GM10847 (cell line): ENCODE measurements around the gene ETV6.

Experiments used
- POLR2A ChIP-seq: IDR thresholded peaks from 2 replicates; pipeline ENCODE4 v1.6.1; 2011; ENCODE audit not compliant: insufficient read length; ENCODE audit errors: extremely low read depth

ETV6 gene

GRCh38 chr12:11769723-11770514, 120.4 kb downstream of the ETV6 start:
- TF ChIP-seq POLR2A = no peak

GRCh38 chr12:11771356-11771755, 121.9 kb downstream of the ETV6 start:
- no peak for TF ChIP-seq POLR2A

- TF ChIP-seq POLR2A = no peak
Measured at GRCh38 chr12:11771895-11772502, 122.5 kb downstream of the ETV6 start.

GRCh38 chr12:11773889-11774677, 124.6 kb downstream of the ETV6 start:
- no peak for TF ChIP-seq POLR2A

- TF ChIP-seq POLR2A = no peak
Measured at GRCh38 chr12:11774821-11775220, 125.3 kb downstream of the ETV6 start.

GRCh38 chr12:11776316-11776715, 126.8 kb downstream of the ETV6 start:
- TF ChIP-seq POLR2A = no peak

GRCh38 chr12:11777451-11777850, 128.0 kb downstream of the ETV6 start:
- no peak for TF ChIP-seq POLR2A

GRCh38 chr12:11777962-11778361, 128.5 kb downstream of the ETV6 start:
- TF ChIP-seq POLR2A = no peak

GRCh38 chr12:11778713-11779685, 129.5 kb downstream of the ETV6 start:
- TF ChIP-seq POLR2A = no peak

GRCh38 chr12:11780521-11781101, 131.1 kb downstream of the ETV6 start:
- TF ChIP-seq POLR2A = no peak

GRCh38 chr12:11782914-11783420, 133.5 kb downstream of the ETV6 start:
- TF ChIP-seq POLR2A = no peak

- no peak for TF ChIP-seq POLR2A
Measured at GRCh38 chr12:11785712-11786111, 136.2 kb downstream of the ETV6 start.

GRCh38 chr12:11786638-11787365, 137.3 kb downstream of the ETV6 start:
- TF ChIP-seq POLR2A = no peak

- TF ChIP-seq POLR2A = no peak
Measured at GRCh38 chr12:11787437-11787836, 138.0 kb downstream of the ETV6 start.
